GM12892 (cell line): ENCODE data around the gene GPR173.

ENCODE experiments used
- POLR2A ChIP-seq: IDR thresholded peaks from 2 replicates; pipeline ENCODE4 v1.6.1; 2011; ENCODE audit warnings: low read depth, low read length, control low read depth
- POLR2AphosphoS5 ChIP-seq: IDR thresholded peaks from 2 replicates; pipeline ENCODE4 v1.6.1; 2011; ENCODE audit warnings: low read depth, low read length, control low read depth
- TAF1 ChIP-seq: IDR thresholded peaks from 2 replicates; pipeline ENCODE4 v1.6.1; 2011; ENCODE audit warnings: low read depth, mild to moderate bottlenecking, control low read depth, low read length, borderline replicate concordance

DNA sequence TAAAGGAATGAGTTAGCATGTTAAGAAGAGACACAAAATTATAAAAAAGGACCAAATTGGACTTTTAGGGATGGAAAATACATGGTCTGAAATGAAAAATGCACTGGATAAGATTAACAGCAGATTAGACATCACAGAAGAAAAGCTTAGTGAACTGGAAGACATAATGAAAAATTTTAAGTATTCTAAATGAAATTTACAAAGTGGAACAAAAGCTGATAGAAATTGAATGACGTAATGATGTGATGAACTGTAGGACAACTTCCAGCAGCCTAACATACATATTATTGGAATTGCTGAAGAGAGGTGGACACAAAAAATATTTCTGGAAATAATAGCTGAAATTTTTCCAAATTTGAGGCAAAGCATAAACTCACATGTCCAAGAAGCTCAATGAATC lies 39.6 kb upstream of the GPR173 start:
- TF ChIP-seq POLR2A (no peak), TAF1 (no peak), POLR2AphosphoS5 (no peak)
